Vagina (tissue), 2 donors: Measurements from ENCODE around the gene HMHB1.

Source experiments
- POLR2A ChIP-seq, 2 donors: fragments of 450-650 bp; IDR thresholded peaks; one replicate each; pipeline ENCODE4 v1.6.1; 2017; ENCODE audit warnings: antibody characterized with exemption in 2 of 2, mild to moderate bottlenecking in 2 of 2, moderate library complexity in 2 of 2
- POLR2AphosphoS5 ChIP-seq, 2 donors: sonication (generic); formaldehyde crosslinking; IDR thresholded peaks; one replicate each; pipeline ENCODE4 v1.9.0; 2017; ENCODE audit warnings: antibody characterized with exemption in 2 of 2, mild to moderate bottlenecking in 2 of 2, low read depth in 1 of 2; ENCODE audit not compliant: insufficient read depth in 1 of 2
- TF ChIP-seq, protein P1 (sequence below), 3 experiments: fragments of 450-650 bp in 2 of 3; fragments of 200-600 bp in 1 of 3; sonication (generic) in 1 of 3; IDR thresholded peaks; one replicate each; pipeline ENCODE4 v1.5.1; 2017 to 2019; ENCODE audit warnings: antibody characterized with exemption in 3 of 3, mild to moderate bottlenecking in 2 of 3, moderate library complexity in 2 of 3

DNA sequence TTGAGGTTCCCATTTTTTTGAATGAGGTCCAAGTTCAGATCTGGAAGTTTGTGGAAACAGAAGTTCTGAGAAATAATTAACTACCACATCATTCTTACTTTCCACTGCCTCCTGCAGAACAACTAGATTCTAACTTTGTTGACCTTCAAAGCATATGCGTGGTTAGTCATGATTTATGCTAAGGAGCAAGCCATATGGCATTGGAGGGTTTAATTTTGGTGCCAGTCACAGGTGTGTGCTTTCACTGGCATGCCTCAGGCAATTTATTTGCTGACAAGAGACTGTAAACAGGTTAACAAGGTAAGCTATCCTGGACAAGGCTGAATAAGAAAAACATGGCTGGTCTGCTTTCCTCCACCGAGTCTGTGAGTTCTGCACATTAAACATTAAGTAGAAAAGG is 31.5 kb downstream of the HMHB1 start:
- TF ChIP-seq, protein P1, sequence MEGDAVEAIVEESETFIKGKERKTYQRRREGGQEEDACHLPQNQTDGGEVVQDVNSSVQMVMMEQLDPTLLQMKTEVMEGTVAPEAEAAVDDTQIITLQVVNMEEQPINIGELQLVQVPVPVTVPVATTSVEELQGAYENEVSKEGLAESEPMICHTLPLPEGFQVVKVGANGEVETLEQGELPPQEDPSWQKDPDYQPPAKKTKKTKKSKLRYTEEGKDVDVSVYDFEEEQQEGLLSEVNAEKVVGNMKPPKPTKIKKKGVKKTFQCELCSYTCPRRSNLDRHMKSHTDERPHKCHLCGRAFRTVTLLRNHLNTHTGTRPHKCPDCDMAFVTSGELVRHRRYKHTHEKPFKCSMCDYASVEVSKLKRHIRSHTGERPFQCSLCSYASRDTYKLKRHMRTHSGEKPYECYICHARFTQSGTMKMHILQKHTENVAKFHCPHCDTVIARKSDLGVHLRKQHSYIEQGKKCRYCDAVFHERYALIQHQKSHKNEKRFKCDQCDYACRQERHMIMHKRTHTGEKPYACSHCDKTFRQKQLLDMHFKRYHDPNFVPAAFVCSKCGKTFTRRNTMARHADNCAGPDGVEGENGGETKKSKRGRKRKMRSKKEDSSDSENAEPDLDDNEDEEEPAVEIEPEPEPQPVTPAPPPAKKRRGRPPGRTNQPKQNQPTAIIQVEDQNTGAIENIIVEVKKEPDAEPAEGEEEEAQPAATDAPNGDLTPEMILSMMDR (IDR thresholded peaks at IDR 0.05) = no peak
- TF ChIP-seq POLR2A (IDR thresholded peaks at IDR 0.05) (no peak), POLR2AphosphoS5 (IDR thresholded peaks at IDR 0.05; ENCODE audit: insufficient read depth in 1 of 2, low read depth in 1 of 2) (no peak)
